Activated T-cell treated with anti-CD3 and anti-CD28 coated beads for 4 hours (primary cell): ENCODE results near the gene TMEM31.

Experiments
- DNase-seq: peaks from one replicate; pipeline ENCODE4 v3.0.0-alpha.2; 2020

The TMEM31 gene, protein sequence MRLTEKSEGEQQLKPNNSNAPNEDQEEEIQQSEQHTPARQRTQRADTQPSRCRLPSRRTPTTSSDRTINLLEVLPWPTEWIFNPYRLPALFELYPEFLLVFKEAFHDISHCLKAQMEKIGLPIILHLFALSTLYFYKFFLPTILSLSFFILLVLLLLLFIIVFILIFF

GRCh38 chrX:103710609-103711008 lies at the start of gene TMEM31:
TMEM31 (plus strand) TSS chrX:103710909; CDS start chrX:103712259, 1,350 bp downstream.
- no peak for DNase-seq

DNA sequence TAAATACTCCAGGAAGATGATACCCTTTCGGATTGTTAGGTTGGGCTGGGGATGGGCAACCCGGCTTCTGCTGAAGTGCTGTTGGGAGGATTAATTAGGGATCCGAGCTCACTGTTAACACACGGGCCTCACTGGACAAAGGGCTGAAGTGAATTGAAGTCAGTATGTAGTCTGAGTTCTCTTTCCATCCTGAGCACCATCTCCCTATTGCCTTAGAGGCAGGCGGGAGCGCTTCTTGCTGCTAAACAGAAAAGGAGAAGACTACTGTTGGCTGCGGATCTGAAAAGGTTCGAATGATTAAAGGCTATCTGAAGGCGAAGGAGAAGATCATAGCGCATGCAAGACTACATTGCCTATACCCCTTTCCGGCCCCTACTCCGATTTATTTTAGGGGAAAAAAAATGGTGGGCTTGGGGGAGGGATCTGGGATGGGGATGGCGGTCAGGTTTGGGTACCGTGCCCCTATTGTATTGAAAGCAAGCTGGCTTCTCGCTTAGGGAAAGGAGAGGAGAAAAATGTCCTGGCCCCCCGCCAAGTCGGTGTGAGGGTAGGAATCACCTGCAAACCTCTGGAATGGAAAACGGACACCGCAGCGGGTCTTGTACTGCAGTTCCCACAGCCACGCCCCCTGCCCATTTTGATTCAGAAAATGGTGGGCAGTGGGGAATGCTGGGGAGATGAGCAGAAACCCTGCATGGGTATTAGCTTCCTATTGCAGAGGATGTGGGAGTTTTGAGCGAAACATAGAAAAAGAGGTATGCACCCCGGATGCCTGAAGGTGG lies 46.5 kb upstream of the TMEM31 start:
- no peak for DNase-seq

GRCh38 chrX:103666202-103667107 lies 44.3 kb upstream of the TMEM31 start:
- no peak for DNase-seq

DNA sequence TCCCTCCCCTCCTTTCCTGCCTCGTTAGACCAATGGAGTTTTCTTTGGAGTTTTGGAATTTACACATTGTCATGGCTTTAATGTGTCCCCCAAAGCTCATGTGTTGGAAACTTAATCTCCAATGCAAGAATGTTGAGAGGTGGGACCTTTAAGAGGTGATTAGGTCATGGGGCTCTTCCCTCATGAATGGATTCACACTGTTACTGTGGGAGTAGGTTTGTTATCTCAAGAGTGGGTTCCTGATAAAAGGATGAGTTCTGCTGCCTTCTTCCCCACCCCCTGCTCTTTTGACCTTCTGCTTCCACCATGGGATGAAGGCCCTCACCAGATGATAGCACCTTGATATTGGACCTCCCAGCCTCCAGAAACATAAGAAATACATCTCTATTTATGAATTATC lies 41.0 kb upstream of the TMEM31 start:
- DNase-seq = no peak

GRCh38 chrX:103674531-103675454 lies 35.9 kb upstream of the TMEM31 start:
- no peak for DNase-seq

GRCh38 chrX:103678199-103678993 lies 32.3 kb upstream of the TMEM31 start:
- no peak for DNase-seq

GRCh38 chrX:103681443-103681842 lies 29.3 kb upstream of the TMEM31 start:
- DNase-seq = no peak

GRCh38 chrX:103685396-103685795 lies 25.3 kb upstream of the TMEM31 start:
- no peak for DNase-seq

DNA sequence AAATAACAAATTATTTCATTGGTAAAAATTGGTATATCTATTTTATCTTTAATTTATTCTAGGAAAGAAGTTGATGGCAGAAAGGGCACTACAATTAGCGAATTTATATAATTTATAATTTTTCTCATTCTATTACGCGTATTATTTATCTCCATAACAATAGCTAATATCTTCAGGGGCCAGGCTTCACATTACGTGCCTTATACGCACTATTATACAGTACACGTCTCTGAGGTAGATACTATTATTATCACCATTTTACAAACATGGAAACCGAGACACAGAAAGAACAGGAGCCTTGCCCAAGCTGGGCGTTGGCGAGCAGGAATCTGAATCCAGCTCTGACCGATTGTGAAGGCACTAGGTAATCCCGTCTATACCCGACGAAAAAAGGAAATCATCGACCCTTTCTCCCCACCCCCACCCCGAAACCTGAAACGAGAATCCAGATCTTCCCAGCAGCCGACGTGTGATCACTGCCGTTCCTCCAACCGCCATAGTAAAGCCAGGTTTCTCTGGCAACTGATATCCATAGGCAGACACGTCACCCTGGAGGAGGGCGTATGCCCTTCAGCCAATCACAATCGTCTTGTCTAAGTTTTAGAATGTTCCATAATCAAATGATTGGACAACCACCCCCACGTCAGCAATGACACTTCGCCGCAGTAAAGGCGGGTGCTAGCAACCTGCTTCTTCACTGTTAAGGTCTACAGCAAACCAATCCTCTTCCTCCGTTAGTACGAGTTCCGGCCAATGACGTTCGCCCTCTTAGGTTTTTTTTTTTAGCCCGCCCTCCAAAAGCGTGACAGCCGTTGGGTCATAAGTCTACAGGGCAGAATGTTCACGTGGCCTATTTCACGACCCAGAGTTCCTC lies 24.3 kb upstream of the TMEM31 start, which contains the start of gene MORF4L2:
TSS of gene MORF4L2 (minus strand) at position 501 of the 874 bp plus-strand sequence. CDS start 9,672 bp downstream, outside the sequence.
- DNase-seq = peak; percentile 74

- DNase-seq = peak; percentile 76
Measured at GRCh38 chrX:103687073-103687695, 23.5 kb upstream of the TMEM31 start.

DNA sequence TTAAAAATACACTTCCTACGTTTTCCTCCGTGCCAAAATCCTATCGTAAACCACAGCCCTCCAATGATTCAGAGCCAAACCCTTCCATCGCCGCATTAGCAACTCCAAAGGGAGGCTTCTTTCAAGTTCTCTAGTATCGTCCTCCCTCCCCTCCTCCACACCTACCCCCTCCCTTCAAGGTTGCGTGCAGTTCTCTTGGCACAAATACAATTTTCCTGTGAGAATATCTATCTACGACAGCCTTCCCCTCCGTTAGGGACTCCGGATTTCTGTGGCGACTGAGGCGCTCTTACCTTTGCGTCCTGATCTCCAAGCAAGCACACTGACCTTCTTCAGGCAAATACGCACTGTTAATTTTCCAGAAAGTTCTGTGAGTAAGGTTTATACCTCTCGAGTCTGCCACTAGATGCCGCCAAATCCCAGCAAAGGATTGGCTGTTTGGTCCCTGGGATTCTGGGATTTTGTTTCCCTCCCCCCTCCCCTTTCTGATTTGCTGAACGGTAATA lies 23.0 kb upstream of the TMEM31 start:
- DNase-seq = peak; percentile 32

DNA sequence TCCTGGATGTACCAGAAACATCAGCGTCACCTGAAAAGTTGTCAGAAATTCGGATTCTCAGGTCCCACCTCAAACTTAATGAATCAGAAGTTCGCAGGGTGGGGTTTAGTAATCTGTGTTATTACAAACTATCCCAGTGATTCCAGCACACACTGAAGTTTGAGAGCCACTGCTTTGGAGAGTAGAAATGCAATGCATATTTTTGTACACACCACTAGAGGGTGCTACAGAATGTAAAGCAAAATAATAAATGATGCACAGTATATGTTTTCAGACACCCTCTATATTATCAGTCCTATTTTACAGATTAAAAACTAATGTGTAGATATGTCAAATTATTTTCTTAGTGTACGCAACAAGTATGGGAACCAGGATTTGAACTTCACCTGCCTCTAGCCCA lies 21.8 kb upstream of the TMEM31 start:
- DNase-seq = no peak

DNA sequence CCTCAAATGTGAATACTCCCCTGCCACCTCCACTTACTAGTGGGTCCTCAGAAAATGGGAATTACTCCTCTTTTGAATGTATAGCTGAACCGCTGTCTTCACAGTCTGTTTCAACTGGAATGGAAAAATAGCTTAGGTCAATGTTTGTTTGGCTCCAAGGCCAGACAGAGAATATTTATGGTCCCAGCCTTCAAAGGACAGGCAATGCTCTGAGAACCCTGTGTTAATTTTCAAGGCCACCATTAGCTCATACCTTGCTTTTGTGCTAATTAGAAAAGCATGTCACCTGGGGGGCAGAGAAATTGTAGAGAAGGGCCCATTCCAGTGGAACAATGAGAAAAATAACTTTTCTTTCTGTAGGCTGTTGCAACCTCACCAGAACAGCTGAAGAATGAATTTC lies 19.6 kb upstream of the TMEM31 start:
- no peak for DNase-seq

DNA sequence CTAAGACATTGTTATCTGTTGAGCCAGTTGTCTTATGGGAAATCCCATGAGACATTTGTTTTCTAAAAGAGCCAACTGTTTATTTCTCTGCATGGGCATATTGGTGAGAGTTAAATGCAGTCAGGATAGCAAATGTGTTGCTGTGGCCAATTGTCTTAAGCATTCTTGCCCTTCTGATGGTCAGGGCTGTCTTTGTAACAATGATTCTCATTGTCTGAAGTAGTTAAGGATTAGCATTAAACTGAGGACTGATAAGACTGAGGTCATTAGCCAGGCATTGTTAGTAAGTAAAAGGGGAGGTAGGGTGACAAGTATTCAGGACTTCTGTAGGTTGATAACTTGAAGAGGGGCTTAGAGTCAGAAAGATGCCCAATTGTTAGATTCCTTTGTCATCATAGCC lies 13.0 kb upstream of the TMEM31 start:
- DNase-seq = no peak

DNA sequence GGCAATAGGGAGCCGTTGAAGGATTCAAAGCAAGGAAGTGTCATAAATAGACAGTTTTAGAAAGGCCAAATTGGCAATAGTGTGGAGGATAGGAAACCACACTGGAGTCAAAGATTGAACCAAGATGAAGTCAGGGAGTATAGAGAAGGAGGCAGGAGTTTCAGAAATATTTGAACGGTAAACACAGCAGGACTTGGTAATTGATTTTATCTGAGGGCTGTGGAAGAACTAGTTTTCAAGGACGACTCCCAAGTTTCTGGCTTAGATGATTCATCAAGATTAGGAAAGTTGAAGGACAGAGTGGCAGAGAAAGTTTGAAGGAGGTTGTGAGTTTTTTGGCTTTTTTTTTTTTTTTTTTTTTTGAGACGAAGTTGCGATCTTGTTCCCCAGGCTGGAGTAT lies 11.5 kb upstream of the TMEM31 start:
- no peak for DNase-seq

GRCh38 chrX:103704863-103705262 lies 5.8 kb upstream of the TMEM31 start:
- DNase-seq = no peak

DNA sequence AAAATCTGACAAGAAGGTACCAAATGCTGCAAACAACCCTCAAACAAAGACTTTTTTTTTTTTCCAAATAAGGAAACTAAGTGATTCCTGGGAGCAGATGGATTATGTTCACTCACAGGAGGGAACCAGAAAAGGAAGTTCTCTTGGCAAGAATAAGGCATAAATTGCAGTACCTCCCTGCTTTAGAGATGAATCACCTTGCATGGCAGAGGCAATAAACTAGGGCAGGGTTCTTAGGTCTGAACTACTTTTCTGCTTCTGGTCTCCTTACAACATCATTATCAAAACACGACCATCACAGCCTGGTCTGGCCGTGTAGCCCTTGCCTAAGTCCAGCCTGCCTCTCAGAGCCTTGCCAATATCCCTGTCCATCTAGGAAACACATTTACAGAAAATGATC lies 6.3 kb downstream of the TMEM31 start:
- DNase-seq = no peak

DNA sequence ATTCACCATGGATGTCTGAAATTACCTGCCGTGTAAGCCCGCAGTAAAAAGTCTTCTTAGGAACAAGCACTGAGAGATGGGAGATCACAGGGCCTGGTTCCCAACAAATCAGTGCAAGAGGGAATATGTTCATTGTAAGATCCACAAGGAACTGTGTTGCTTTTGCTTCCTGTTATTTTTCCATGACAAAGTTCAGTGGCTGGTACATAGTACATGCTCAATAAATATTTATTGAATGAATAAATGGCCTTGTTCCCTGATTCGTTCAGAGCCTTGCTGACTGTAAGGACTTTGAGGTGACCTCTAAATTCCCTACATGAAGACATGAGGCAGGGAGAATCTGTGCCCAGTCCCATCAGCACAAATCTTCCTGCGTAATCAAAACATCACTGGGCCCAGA lies 7.4 kb downstream of the TMEM31 start:
- no peak for DNase-seq

GRCh38 chrX:103722505-103722904 lies 11.8 kb downstream of the TMEM31 start:
- DNase-seq = no peak

- DNase-seq = no peak
Measured at GRCh38 chrX:103726477-103726876, 15.8 kb downstream of the TMEM31 start.
